ENCODE data around the gene BTBD9.

BTBD9 gene

DNA sequence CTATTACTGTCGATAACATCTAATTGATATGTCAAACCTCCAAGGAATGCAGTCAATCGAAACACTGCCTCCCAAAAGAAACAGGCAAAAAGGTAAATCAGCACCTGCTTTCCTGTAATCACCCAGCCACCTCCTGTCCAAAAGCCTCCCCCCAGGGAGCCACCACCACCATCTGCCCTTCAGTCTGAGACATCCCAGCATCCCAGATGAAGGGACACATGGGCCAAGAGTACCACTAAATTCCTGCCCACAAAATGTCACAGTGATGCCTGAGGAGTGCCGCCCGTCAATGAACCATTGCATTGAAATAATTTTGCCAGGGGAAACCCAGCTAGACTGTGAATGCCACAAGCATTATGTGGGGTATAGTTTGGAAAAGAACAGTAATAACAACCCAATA is 418.5 kb downstream of the BTBD9 start:
- no peak for DNase-seq

DNA sequence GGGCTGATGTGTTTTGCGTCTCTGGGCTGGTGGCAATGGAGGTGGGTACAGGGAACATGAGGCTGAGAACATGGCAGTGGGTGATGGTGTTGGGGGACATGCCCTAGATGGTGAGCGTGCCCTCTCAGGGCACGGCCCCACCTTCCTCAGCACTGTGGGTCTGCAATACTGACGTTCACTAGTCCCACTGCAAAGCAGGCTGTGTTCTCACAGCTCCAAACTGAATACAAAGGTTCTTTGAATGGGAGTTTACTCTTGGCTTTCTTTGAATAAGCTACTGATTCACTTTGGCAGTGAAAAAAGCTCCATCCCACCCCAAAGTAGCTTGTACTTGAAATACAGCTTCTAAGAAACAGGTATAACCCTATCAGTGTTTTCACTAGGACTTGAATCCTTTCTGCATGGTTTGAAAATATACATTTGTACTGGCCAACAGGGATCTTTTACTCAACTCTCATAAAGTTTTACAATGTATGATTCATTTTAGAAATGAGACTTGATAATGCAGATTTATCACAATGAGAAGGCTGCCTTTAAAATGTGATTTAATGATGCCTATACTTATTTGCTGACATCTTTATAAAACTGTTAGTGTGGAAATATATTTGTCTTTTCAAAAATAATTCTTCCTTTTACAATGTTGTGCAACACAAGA is 419.5 kb downstream of the BTBD9 start:
- peak; percentile 76 for DNase-seq

DNA sequence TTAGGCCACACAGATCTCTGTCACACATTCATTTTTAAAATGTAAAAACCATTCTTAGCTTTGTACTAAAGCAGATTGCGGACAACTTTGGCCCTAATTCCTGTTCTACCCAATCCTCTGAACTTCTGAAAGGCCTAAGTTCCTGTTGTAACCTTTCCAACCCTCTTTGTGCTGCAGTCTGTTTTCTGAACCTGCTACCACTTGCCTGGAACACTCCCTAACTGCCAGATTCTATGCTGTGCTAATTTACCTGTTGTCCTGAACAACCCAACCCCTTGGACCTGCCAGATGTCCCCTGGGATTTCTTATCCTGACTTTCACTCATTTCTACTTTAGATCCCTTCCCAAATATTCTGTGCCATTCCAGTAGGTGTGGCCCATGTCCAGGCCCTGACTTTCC is 421.5 kb downstream of the BTBD9 start:
- DNase-seq = no peak

DNA sequence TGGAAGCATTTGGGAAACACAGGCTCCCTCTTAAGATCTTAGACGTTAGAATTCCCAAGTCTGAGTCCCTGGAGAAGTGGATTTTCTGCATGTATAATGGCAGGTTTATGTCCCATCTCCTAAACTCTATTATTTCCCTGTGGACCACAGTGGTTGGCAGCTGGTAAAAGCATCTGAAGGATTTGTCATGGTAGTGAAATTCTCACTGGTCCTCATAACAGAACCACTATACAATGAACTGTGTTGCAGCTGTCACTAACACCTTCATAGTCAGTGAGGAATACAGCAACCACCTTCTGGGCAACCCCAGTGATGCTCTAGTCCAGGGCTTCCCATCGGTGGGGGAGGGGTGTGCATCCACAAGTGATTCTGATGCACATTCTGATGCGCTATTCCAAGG is 423.3 kb downstream of the BTBD9 start:
- no peak for DNase-seq

DNA sequence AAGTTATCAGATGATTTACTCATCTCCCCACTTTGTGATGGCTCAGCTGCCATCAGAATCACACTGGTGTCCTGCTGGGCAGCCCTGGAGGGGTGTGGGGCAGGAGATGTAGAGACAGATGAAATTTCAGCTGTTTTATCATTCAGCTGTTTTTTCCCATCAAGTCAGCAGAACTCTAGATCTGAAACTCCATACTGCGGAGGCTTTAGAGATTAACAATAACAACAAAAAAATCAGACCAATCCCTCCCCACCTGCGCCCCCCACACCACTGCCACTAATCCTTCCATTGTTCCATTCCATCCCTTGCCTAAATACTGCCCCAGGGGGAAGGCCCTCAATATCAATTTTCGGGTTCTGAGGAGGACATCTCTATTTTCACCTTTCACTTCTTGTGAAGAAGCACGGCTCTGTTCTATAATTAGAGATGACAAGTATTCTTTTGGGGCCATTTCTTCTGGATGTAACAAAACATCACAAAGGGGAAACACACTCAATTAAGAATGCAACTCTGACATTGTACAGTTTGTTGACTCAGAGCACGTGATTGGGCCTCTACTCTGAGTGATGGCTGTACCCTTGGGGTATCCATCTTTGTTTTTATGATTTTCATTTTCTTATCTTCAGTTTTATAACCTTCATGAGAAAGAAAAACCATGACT is 423.9 kb downstream of the BTBD9 start:
- DNase-seq = no peak

DNA sequence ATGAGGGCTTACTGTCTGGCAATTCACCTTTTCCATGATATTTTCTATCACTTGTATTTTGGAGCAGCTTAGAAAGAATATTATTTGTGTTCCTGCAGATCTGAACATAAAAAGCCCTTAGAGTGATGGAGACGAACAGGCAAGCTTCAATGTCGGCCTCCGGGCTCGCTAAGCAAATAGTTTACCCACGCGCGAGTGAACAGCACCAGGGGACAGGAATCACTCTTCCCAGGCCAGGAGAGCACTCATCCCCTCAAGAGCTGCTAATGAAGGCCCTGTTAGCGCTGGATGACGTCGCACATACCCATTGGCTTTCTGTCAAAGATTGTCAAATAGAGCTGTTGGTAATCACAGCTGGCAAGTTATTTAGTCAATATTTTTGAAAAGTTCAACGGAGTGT is 424.5 kb downstream of the BTBD9 start:
- peak; percentile 4 for DNase-seq

- no peak for DNase-seq
These were observed 425.6 kb downstream of the BTBD9 start for GRCh38 chr6:38214159-38214558.

GRCh38 chr6:38213251-38213658 is 426.5 kb downstream of the BTBD9 start:
- no peak for DNase-seq

GRCh38 chr6:38212579-38212978 is 427.1 kb downstream of the BTBD9 start:
- peak; percentile 32 for DNase-seq

DNA sequence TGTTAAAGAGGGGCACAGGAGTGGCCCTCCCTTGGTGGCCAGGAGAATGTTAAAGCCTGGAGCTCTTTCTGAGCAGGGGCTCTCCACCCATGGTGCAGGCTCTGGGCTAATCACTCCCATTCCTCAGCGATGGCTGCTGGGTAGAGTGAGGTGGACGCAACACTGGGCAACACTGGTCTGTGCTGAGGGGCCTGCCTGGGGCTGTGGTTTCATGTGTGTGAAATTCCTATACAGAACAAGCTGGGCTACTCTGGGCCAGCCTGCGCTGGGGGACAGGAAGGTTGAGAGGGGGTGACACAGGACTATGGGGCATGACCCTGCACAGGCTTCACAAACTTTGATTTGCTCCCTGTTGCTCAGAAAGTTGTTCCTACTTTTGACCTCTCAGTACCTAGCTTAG is 427.6 kb downstream of the BTBD9 start:
- no peak for DNase-seq

GRCh38 chr6:38209371-38210260 is 430.1 kb downstream of the BTBD9 start:
- no peak for DNase-seq

- no peak for DNase-seq
These were observed 431.7 kb downstream of the BTBD9 start for GRCh38 chr6:38208028-38208427.

- no peak for DNase-seq
These were observed 432.4 kb downstream of the BTBD9 start for GRCh38 chr6:38207375-38207774.

DNA sequence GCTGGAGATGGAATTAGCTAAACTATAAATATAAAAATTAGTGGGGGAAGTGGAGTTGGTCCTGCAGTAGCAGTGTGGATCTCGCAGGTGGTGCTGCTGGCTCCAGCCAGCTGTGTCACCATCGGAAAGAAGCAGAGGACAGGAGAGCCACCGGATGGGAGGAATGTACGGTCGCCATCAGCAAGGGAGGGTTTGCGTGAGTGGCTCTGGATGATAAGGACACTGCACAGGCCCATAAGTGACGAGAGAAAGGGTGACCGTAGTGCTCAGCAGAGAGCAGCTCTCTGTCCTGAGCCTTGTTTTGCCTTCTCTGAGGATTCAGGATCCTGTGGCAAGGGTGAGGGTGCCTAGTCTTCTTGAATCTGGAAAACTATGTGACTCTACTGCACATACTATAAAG is 441.5 kb downstream of the BTBD9 start:
- DNase-seq = no peak

DNA sequence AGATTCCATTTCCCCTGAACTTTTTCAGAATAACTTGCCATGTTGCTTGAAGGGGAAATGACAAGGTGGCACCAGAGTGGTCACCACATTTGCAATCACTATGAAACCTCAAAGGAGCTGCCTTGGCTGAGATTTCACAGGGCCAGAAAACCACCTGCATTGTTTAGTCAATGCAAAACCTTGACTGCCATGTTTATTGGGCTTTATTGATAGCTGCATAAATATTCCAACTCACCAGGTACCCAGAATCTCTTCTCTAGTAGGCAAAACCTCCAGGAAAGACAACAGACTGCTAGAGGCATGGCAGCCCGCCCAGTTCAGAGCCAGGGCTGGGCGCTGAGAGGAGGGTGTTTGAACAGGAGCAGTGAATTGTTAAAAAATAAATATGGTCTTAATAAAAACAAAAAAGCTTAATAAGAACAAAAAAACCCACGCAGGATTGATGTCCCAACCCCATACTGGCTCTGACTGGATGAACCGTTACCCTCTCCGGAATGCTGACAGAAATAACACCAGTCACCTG is 444.6 kb downstream of the BTBD9 start:
- DNase-seq = no peak

GRCh38 chr6:38194589-38194988 is 445.1 kb downstream of the BTBD9 start:
- DNase-seq = no peak

- no peak for DNase-seq
These were observed 445.5 kb downstream of the BTBD9 start for GRCh38 chr6:38194282-38194572.

GRCh38 chr6:38193481-38194281 is 446.0 kb downstream of the BTBD9 start:
- no peak for DNase-seq

GRCh38 chr6:38193051-38193450 is 446.7 kb downstream of the BTBD9 start:
- no peak for DNase-seq

- DNase-seq = no peak
These were observed 447.2 kb downstream of the BTBD9 start for GRCh38 chr6:38192487-38192886.

DNA sequence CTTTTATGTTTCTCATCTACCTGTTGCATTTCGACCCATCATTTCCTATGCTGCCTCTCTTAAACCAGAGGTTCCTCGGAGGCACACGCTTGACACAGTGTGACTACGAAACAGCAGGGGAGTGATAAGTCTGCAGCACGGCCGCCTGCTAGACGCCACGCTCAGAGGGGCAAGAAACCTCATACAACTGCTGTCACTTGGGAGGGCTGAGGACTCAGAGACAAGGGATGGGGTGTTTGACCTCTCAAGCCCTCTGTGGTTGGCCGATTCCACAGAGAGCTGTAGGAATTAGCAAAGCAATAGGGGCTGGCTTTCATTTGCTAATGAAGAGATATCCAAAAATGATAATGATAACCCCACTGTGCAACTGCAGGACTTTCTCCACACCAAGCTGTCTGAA is 447.7 kb downstream of the BTBD9 start:
- DNase-seq = no peak

GRCh38 chr6:38191418-38191817 is 448.3 kb downstream of the BTBD9 start:
- no peak for DNase-seq

Data from midbrain (tissue), 1 donor.